GM12892 (cell line): ENCODE results near the gene SPIRE1.

Experiments
- DNase-seq: peaks from one replicate; pipeline ENCODE4 v3.0.0; 2011; ENCODE audit not compliant: insufficient read length
- FAIRE-seq: peaks from 2 replicates; lab custom pipeline; 2011; peaks lifted over from hg19 to GRCh38; lab: Jason Lieb, UNC
- POLR2A ChIP-seq: IDR thresholded peaks from 2 replicates; pipeline ENCODE4 v1.6.1; 2011; ENCODE audit warnings: low read depth, low read length, control low read depth
- POLR2AphosphoS5 ChIP-seq: IDR thresholded peaks from 2 replicates; pipeline ENCODE4 v1.6.1; 2011; ENCODE audit warnings: low read depth, low read length, control low read depth
- TAF1 ChIP-seq: IDR thresholded peaks from 2 replicates; pipeline ENCODE4 v1.6.1; 2011; ENCODE audit warnings: low read depth, mild to moderate bottlenecking, control low read depth, low read length, borderline replicate concordance

Gene SPIRE1

DNA sequence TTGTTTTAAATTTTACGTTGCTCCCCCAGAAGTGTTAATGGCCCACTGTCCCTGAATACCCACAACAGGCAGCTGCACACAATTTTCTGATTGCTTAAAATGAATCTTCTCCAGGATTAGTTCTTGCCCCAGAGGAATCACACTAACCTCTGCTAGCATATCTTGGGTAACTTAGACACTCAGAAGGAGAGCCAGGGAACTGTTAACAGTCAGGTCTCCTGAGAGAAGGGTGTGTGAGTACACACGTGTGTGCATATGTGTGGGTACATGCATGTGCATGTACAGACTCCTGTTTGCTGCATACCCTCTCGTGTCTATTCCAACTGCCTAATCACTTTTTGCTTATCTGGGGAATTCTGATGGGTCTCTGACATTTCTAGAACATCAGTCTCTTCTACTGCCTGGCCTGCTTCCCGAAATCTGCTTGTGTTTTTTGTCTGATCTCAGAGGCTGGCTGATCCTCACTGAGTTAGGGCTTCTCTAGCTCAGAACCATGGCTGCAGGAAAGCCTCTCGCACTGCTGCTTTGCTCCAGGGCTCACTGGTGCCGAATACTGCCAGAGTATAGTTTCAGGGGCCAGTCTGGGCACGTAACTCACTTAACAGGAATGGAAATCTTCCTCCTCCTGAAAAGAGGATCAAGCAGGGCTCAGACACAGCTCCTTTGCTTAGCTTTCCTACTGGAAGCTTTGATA is 187.4 kb downstream of the SPIRE1 start:
- no peak for FAIRE-seq
- no peak for TF ChIP-seq TAF1
- TF ChIP-seq POLR2AphosphoS5, result no peak
- no peak for TF ChIP-seq POLR2A
- DNase-seq, result no peak

DNA sequence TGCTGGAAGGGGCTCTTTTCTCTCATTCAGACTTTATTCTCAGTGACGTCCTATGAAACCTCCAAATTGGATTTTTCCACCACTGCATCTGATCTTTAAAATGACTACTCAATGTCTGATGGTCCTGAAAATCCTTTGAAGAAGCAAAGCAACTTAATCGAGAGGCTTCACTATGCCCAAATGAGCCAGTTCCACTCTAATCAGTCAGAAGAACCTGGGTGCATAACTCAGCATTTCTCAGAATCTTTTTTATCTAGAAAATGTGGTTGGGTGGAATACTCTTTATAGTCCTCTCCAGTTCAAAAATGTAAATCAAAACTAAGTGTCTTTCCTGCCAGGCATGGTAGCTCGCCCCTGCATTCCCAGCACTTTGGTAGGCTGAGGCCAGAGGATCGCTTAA is 189.5 kb downstream of the SPIRE1 start:
- TF ChIP-seq POLR2A (no peak), POLR2AphosphoS5 (no peak), TAF1 (no peak)
- DNase-seq (no peak), FAIRE-seq (no peak)

DNA sequence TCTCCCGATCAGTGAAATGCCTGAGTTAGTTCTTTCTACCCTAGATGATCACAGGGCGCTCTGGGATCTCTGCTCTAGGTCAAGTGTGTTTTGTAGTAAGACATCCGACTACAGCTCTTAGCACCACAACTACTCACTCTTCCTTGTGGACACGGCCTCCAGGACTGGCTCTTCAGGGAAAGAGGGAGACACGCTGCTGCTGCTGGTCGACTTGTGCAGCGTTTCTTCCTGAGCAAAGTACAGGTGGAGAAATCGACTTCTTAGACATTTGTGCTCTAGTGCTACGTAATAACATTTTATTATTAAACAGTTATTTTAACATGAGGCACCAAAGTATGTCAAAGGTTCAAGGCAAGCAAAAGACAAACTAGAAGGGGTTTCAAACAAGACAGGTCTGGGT is 193.2 kb downstream of the SPIRE1 start:
- DNase-seq (no peak), FAIRE-seq (no peak)
- no peak for TF ChIP-seq TAF1
- TF ChIP-seq POLR2A, result no peak
- no peak for TF ChIP-seq POLR2AphosphoS5

DNA sequence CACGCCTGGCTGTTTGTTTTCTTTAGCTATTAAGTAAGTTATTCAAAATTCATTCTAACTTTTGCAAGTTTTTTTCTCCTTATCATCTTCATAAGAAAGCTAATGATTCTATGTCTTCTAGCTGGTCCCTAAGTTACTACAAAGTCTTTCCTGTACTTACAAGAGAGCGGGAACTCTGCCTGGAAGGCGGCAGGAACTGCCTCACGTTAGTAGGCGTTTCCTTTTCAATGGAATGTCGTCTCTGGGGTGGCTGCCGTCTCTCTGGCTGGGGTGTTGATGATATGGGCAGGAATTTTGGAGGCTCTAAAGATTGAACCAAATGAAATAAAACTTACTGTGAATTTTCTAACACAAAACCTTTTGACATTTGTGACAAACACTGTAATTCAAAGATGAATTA is 194.7 kb downstream of the SPIRE1 start:
- no peak for TF ChIP-seq TAF1
- TF ChIP-seq POLR2AphosphoS5, result no peak
- no peak for TF ChIP-seq POLR2A
- DNase-seq (no peak), FAIRE-seq (no peak)

DNA sequence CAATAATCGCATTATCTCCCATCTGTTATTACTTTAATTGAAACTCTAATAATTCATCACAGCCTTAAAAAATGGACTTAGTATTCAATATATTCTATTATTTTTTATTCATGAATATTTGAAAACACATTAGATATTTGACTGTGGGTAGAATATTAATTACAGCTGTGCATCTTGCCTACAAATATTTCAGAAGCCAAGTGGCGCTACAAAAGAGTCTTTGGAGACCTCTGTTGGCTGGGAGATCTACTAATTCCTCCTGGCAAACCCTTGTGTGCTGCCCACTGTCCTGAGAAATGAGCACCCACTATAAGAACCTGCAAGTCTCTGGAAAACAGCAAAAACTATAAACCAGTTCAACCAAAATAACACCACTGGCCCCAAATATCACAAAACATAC is 195.7 kb downstream of the SPIRE1 start:
- FAIRE-seq (no peak), DNase-seq (no peak)
- TF ChIP-seq TAF1, result no peak
- no peak for TF ChIP-seq POLR2A
- TF ChIP-seq POLR2AphosphoS5, result no peak

DNA sequence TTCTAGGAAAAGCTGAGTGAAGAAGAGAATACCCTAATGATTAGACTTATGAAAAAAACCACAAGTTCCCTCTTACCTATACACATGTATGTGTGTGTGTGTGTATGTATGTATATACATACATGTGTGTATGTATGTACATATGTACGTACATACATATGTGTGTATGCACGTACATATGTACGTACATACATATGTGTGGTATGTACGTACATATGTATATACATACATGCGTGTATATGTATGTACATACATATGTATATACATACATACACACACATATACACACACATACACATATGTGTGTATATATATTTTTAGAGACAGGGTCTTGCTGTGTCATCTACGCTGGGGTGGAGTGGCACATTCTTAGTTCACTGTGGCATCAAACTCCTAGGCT is 196.6 kb downstream of the SPIRE1 start:
- TF ChIP-seq POLR2AphosphoS5, result no peak
- TF ChIP-seq TAF1, result no peak
- TF ChIP-seq POLR2A, result no peak
- FAIRE-seq, result peak; percentile 5
- DNase-seq, result no peak

DNA sequence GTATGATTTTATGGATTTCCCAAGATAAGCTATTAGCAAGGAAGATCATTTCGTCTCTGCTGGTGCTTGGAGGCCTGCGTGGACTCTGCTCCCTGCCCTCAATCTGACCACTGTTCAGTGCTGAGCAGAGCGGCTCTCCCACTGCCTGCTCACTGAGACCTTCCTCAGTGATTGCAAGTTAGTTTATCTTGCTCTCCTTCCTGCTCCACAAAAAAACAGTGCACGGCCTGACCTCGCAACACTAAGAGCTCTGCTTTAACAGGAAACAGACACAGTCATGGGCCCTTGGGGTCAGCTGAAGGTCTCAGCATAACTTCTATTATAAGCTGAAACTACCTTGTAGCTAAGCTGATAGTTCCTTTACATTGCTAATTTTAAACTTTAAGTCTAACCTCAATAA is 197.0 kb downstream of the SPIRE1 start:
- no peak for FAIRE-seq
- no peak for DNase-seq
- no peak for TF ChIP-seq POLR2AphosphoS5
- TF ChIP-seq POLR2A, result no peak

DNA sequence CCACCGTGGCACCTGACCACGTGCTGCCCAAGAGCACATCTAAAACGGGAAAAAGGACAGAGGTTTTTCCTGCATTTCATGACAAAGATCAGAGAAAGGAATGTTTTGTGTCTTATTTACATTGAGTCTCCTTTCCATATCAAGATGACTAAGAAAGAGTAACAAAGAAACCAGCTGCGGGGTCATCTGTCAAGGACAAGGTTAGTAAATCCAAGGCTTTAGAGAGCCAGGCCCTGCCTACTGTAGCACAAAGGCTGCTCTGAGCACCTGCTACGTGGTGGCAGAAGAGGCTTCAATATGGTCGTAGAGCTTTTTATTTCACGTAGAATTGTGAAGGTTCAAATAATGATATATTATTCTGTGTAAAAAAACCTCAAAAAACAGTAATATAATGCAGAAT is 199.1 kb downstream of the SPIRE1 start:
- DNase-seq, result no peak
- FAIRE-seq, result no peak
- TF ChIP-seq POLR2A (no peak), POLR2AphosphoS5 (no peak), TAF1 (no peak)

DNA sequence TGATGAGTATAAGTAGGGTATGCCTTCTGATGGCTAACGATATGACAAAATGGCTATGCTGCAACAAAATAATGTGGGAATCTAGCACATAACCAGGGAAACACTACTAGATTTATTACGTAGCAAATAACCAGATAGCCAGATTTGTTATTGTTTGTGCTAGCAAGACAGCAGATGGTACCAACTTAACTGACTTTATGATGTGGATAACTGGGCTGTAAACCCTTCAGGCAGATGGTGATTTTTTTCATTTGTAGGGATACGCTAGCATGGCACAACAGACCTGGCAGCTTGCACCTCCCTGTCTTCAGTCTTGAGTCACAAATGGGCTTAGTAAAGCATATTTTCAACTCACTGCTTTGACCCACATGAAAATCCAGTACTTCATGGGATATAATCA is 201.5 kb downstream of the SPIRE1 start:
- FAIRE-seq, result no peak
- no peak for TF ChIP-seq TAF1
- TF ChIP-seq POLR2AphosphoS5, result no peak
- TF ChIP-seq POLR2A, result no peak

DNA sequence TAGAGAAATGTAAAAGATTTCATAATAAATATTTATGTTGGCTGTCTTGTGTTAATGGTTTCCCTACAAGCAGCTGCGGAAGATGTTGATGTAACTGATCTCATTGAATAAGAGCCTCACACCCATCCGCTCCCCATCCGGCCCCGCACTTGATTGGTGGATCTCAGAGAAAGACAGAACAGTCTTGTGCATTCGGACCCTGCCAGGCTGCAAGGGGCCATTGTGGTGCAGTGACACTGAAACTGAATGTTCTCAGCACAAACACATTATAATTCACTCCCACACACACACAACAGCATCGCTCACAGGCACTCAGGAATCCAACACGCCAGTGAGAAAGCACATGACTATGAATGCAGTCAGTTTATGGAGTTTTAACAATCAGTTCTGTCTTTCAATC is 202.4 kb downstream of the SPIRE1 start:
- FAIRE-seq (no peak), DNase-seq (no peak)
- no peak for TF ChIP-seq POLR2A

More for the DNA sequence above, 201.5 kb downstream of the SPIRE1 start:
- DNase-seq, result no peak

DNA sequence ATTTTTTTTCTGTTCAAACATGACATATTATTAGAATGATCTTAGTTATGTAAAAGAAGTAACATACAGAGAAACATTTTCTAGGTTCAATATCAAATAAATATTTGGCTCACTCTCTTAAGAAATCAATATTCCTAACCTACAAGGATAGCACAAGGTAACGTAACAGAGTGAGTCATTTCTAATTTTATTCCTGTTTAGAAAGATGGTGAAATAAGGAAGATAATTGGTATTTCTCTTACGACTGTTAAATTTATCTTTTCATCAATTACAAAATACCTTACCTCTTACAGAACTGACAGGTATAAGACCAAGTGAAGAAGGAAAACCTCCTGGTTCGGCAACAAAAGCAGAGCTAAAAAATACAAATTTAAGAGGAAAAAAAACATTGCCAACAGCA is 205.1 kb downstream of the SPIRE1 start:
- TF ChIP-seq TAF1 (no peak), POLR2AphosphoS5 (no peak), POLR2A (no peak)
- FAIRE-seq (no peak), DNase-seq (no peak)

DNA sequence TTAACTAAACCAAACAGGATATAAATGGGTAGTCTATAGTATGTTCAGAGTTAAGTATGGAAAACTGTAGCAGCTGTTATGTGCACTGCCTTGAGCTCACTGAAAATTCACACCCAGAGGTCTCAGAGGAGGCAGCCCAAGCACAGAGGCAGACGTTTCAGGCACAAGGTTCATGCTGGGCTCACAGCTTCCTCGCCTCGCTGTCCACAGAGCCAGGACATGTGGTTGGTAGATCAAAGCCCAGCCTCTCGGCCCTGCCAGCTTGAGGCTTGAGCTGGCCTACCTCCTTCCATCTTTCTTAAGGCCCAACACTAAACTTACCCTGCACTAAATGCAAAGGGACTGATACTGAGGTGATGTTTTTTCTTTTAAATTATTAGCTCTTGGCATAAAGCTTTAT is 206.5 kb downstream of the SPIRE1 start:
- DNase-seq (no peak), FAIRE-seq (no peak)
- TF ChIP-seq POLR2A, result no peak
- no peak for TF ChIP-seq POLR2AphosphoS5
- no peak for TF ChIP-seq TAF1

DNA sequence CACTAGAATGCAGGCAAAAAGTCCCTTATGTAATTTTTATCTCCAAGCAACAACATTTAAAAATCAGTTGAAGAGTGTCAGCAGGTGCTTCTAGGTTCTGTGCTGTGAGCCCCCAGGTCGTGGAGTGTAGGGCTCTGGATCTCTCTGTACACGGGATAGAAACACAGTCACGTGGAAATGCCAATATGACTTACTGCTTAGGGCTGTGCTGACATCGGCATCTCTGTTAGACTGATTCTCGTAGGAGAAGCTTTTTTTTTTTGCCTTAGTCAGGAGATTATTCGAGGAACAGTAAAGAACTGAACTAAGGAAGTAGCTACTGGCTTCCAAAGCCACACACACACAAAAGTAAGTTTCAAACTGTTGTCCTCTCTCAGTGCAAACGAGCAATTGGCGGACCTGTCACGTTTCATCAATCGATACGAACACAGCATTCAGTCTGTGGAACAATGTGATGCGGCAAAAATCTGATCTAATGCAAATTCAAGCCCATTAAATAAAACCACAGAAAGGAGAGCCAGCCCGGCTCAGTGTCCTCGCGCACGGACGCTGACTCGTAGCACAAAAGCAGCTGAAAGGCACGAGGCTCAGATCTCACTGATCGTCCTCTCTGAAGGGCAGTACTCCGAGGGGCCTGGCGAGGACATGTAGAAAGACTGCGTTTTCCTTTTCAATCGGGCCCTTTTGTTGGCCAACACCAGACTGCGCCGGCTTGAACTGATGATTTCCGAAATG is 208.7 kb downstream of the SPIRE1 start:
- no peak for FAIRE-seq

More for the DNA sequence above, 208.7 kb downstream of the SPIRE1 start:
- no peak for TF ChIP-seq POLR2AphosphoS5
- TF ChIP-seq TAF1, result no peak
- TF ChIP-seq POLR2A, result no peak
- DNase-seq, result no peak
